HepG2 (cell line): ENCODE results near the gene ZCCHC24. TPM values are rescaled to one million over a fixed set of nuclear protein-coding genes. Genes with fewer than 3 reads are reported as not detected.

ENCODE experiments used
- AGO2 ChIP-seq: fragments of 200-400 bp; formaldehyde crosslinking; optimal IDR thresholded peaks from 2 replicates; pipeline ENCODE3; 2017; ENCODE audit warnings: mild to moderate bottlenecking, low read depth, low read length, moderate library complexity
- ARHGAP35 ChIP-seq: sonication (generic); formaldehyde crosslinking; IDR thresholded peaks from 2 replicates; pipeline ENCODE4 v1.9.0; 2022; ENCODE audit warnings: mild to moderate bottlenecking, inconsistent platforms, moderate library complexity, missing genetic modification reagents, borderline replicate concordance
- ATF3 ChIP-seq: sonication (generic); formaldehyde crosslinking; IDR thresholded peaks from 2 replicates; pipeline ENCODE4 v1.4.0; 2020; ENCODE audit warnings: missing genetic modification reagents
- DPF2 ChIP-seq: sonication (generic); formaldehyde crosslinking; IDR thresholded peaks from 2 replicates; pipeline ENCODE4 v1.4.0; 2020; ENCODE audit warnings: mild to moderate bottlenecking, low read depth, missing genetic modification reagents, borderline replicate concordance
- E2F2 ChIP-seq: sonication (generic); formaldehyde crosslinking; IDR thresholded peaks from 2 replicates; pipeline ENCODE4 v1.4.0; 2020; ENCODE audit warnings: missing genetic modification reagents, borderline replicate concordance
- FOXP1 ChIP-seq, 2 experiments: fragments of 450-650 bp in 1 of 2; IDR thresholded peaks; 2 replicates each; pipeline ENCODE4 v1.6.1; 2017 to 2018; ENCODE audit warnings: antibody characterized with exemption in 1 of 2
- HDAC6 ChIP-seq: fragments of 200-600 bp; sonication (generic); IDR thresholded peaks from 2 replicates; pipeline ENCODE4 v1.7.0; 2017; ENCODE audit warnings: mild to moderate bottlenecking, antibody characterized with exemption, low read length, low read depth
- KDM5A ChIP-seq: fragments of 200-600 bp; sonication (generic); IDR thresholded peaks from 2 replicates; pipeline ENCODE4 v1.7.0; 2018; ENCODE audit warnings: antibody characterized with exemption, mild to moderate bottlenecking, low read length, borderline replicate concordance
- KLF16 ChIP-seq, 2 experiments: sonication (generic) in 1 of 2; formaldehyde crosslinking in 1 of 2; IDR thresholded peaks; 2 replicates each; pipeline versions ENCODE4 v1.6.1 to v1.8.0; 2016 to 2023; ENCODE audit warnings: missing genetic modification reagents in 2 of 2, missing compliant biosample characterization in 1 of 2
- MED1 ChIP-seq: sonication (generic); formaldehyde crosslinking; IDR thresholded peaks from 2 replicates; pipeline ENCODE4 v1.4.0; 2020; ENCODE audit warnings: missing genetic modification reagents
- MLXIP ChIP-seq: sonication (generic); formaldehyde crosslinking; IDR thresholded peaks from 2 replicates; pipeline ENCODE4 v1.9.0; 2021; ENCODE audit warnings: missing genetic modification reagents, borderline replicate concordance
- MTF2 ChIP-seq: sonication (generic); formaldehyde crosslinking; IDR thresholded peaks from 2 replicates; pipeline ENCODE4 v1.5.0; 2020; ENCODE audit warnings: missing genetic modification reagents, borderline replicate concordance
- NFATC3 ChIP-seq: sonication (generic); formaldehyde crosslinking; IDR thresholded peaks from 2 replicates; pipeline ENCODE4 v1.5.1; 2020; ENCODE audit warnings: mild to moderate bottlenecking, missing genetic modification reagents
- RCOR2 ChIP-seq: IDR thresholded peaks from 2 replicates; pipeline ENCODE4 v1.6.1; 2016; ENCODE audit warnings: missing biosample characterization, missing genetic modification reagents
- TP53 ChIP-seq: sonication (generic); formaldehyde crosslinking; conservative IDR thresholded peaks from 2 replicates; pipeline ENCODE4 v1.4.0; 2020; ENCODE audit warnings: missing genetic modification reagents
- ZMYM4 ChIP-seq: sonication (generic); formaldehyde crosslinking; IDR thresholded peaks from 2 replicates; pipeline ENCODE4 v1.8.1; 2023; ENCODE audit warnings: mild to moderate bottlenecking, missing genetic modification reagents
- ZNF207 ChIP-seq: fragments of 450-650 bp; IDR thresholded peaks from 2 replicates; pipeline ENCODE4 v1.6.1; 2016; ENCODE audit warnings: antibody characterized with exemption, borderline replicate concordance
- ZNF275 ChIP-seq: sonication (generic); formaldehyde crosslinking; IDR thresholded peaks from 2 replicates; pipeline ENCODE4 v1.8.0; 2022; ENCODE audit warnings: missing genetic modification reagents, mild to moderate bottlenecking, inconsistent platforms, borderline replicate concordance
- ZNF276 ChIP-seq: sonication (generic); formaldehyde crosslinking; IDR thresholded peaks from 2 replicates; pipeline ENCODE4 v1.4.0; 2020; ENCODE audit warnings: mild to moderate bottlenecking, low read depth, missing genetic modification reagents
- ZNF552 ChIP-seq: sonication (generic); formaldehyde crosslinking; IDR thresholded peaks from 2 replicates; pipeline ENCODE4 v1.9.0; 2022; ENCODE audit warnings: missing genetic modification reagents, mild to moderate bottlenecking, borderline replicate concordance
- ZSCAN30 ChIP-seq: sonication (generic); formaldehyde crosslinking; IDR thresholded peaks from 2 replicates; pipeline ENCODE4 v1.5.0; 2020; ENCODE audit warnings: mild to moderate bottlenecking, missing genetic modification reagents
- polyA plus RNA-seq, 8 experiments: library from polyadenylated mRNA; depleted of rRNA in 3 of 8; stranded (reverse) in 7 of 8; unstranded in 1 of 8; fragments of >200 nt; fragmentation: Illumina TruSeq in 4 of 8; extraction: Trizol in 4 of 8; gene quantifications; 2 replicates each; pipeline versions ENCODE4 v1.2.1 to v1.2.3, GENCODE V29; 2011 to 2016; ENCODE audit warnings: low read depth in 4 of 8, missing spikeins in 1 of 8, mixed read lengths in 1 of 8; ENCODE audit not compliant: insufficient read depth in 1 of 8
- total RNA-seq, 5 experiments: library from RNA; depleted of rRNA; stranded (reverse); fragments of >200 nt; fragmentation: Illumina TruSeq; extraction: Trizol; gene quantifications; 2 replicates each; pipeline ENCODE4 v1.2.3, GENCODE V29; 2016; ENCODE audit warnings: low read depth in 1 of 5

ZCCHC24 gene
- total and polyA plus RNA-seq, 2 of the 13 experiments (the other 11 are each of a cell fraction or from before 2014, with no cell fraction given): 3.1 to 7.9 TPM

DNA sequence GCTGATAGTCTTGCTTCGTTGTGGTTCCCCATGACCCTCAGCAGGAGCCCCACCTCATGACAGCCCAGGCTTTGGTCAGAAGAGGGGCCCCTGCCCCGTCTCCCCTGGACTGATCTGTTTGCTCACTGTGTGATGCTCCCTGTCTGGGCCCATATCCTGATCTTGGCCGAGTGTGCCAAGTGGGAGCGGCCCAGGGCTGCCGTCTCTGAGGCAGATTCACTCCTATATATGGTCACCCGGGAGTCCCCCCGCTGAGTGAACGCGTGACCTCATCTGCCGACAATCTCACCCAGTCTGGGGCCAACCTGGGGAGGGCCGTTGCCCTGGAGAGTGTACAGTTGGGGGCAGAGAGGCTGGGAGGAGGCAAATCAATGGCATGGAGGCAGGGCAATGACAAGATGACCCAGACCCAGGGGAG lies 63.6 kb downstream of the ZCCHC24 start (continued):
- TF ChIP-seq MLXIP (no peak), MTF2 (no peak), FOXP1 (IDR thresholded peaks at IDR 0.05) (no peak), FOXP1 (CRISPR knock-in tag; IDR thresholded peaks at IDR 0.05) (no peak), ZNF275 (CRISPR knock-in tag) (no peak), ARHGAP35 (CRISPR knock-in tag) (no peak), TP53 (CRISPR knock-in tag) (no peak), E2F2 (no peak), RCOR2 (CRISPR knock-in tag) (no peak), ZSCAN30 (CRISPR knock-in tag) (no peak), ZNF552 (CRISPR knock-in tag) (no peak), ZNF276 (CRISPR knock-in tag) (no peak), KDM5A (no peak), KLF16 (CRISPR knock-in tag; IDR thresholded peaks at IDR 0.05) (no peak), ZMYM4 (CRISPR knock-in tag) (no peak), ZNF207 (no peak), AGO2 (no peak), NFATC3 (CRISPR knock-in tag) (no peak), MED1 (CRISPR knock-in tag) (peak; percentile 40; the same call in 1 of the 2 replicates), DPF2 (CRISPR knock-in tag) (no peak), HDAC6 (no peak), ATF3 (CRISPR knock-in tag) (0 out of 2 replicates have a peak, but pooled peaks have one; percentile 20)
